ENCODE data around the gene KCNK6.

The KCNK6 gene

GRCh38 chr19:38319421-38320258 lies at the start of gene KCNK6:
Gene KCNK6 (plus strand): TSS chr19:38319845. CDS start chr19:38319951, 106 bp downstream.
- no peak for DNase-seq

GRCh38 chr19:38270587-38271167 lies 49.0 kb upstream of the KCNK6 start:
- peak; percentile 14 for DNase-seq

- DNase-seq: no peak
Observed at GRCh38 chr19:38273499-38273898, 46.1 kb upstream of the KCNK6 start.

GRCh38 chr19:38274739-38275138 lies 44.9 kb upstream of the KCNK6 start:
- DNase-seq: no peak

- no peak for DNase-seq
Observed at GRCh38 chr19:38276942-38277517, 42.6 kb upstream of the KCNK6 start.

GRCh38 chr19:38277549-38277948 lies 42.1 kb upstream of the KCNK6 start:
- DNase-seq: no peak

GRCh38 chr19:38277969-38278680 lies 41.5 kb upstream of the KCNK6 start:
- no peak for DNase-seq

GRCh38 chr19:38278751-38279150 lies 40.9 kb upstream of the KCNK6 start:
- DNase-seq: no peak

GRCh38 chr19:38280030-38280921 lies 39.4 kb upstream of the KCNK6 start:
- DNase-seq: no peak

- no peak for DNase-seq
Observed at GRCh38 chr19:38281811-38282566, 37.7 kb upstream of the KCNK6 start.

- no peak for DNase-seq
Observed at GRCh38 chr19:38283271-38283670, 36.4 kb upstream of the KCNK6 start.

GRCh38 chr19:38284422-38284821 lies 35.2 kb upstream of the KCNK6 start:
- DNase-seq: no peak

- DNase-seq: no peak
Observed at GRCh38 chr19:38285567-38285966, 34.1 kb upstream of the KCNK6 start.

GRCh38 chr19:38287604-38288003 lies 32.0 kb upstream of the KCNK6 start:
- no peak for DNase-seq

GRCh38 chr19:38288123-38288855 lies 31.4 kb upstream of the KCNK6 start:
- DNase-seq: no peak

GRCh38 chr19:38289955-38290354 lies 29.7 kb upstream of the KCNK6 start:
- DNase-seq: no peak

- DNase-seq: no peak
Observed at GRCh38 chr19:38290631-38291147, 29.0 kb upstream of the KCNK6 start.

- DNase-seq: no peak
Observed at GRCh38 chr19:38291855-38292254, 27.8 kb upstream of the KCNK6 start.

GRCh38 chr19:38293281-38293680 lies 26.4 kb upstream of the KCNK6 start:
- DNase-seq: no peak

GRCh38 chr19:38294090-38294489 lies 25.6 kb upstream of the KCNK6 start:
- DNase-seq: no peak
